AG09319 (cell line): ENCODE measurements around the gene TRUB2.

Source experiments
- DNase-seq: peaks from one replicate; pipeline ENCODE4 v3.0.0-alpha.2; 2010; ENCODE audit warnings: low read depth; ENCODE audit errors: extremely low read depth
- CTCF ChIP-seq: IDR thresholded peaks from 2 replicates; pipeline ENCODE4 v1.5.1; 2011; ENCODE audit warnings: low read depth, mild to moderate bottlenecking, inconsistent platforms, low read length, moderate library complexity

The TRUB2 gene

GRCh38 chr9:128260340-128260739 lies 61.9 kb downstream of the TRUB2 start:
- no peak for DNase-seq
- TF ChIP-seq CTCF, result no peak

GRCh38 chr9:128259156-128259555 lies 63.1 kb downstream of the TRUB2 start:
- no peak for DNase-seq
- TF ChIP-seq CTCF, result no peak

GRCh38 chr9:128258326-128258725 lies 63.9 kb downstream of the TRUB2 start:
- no peak for DNase-seq
- TF ChIP-seq CTCF, result no peak

GRCh38 chr9:128257907-128258306 lies 64.3 kb downstream of the TRUB2 start:
- DNase-seq, result no peak
- no peak for TF ChIP-seq CTCF

- TF ChIP-seq CTCF, result no peak
- no peak for DNase-seq
Observed at GRCh38 chr9:128257086-128257825, 65.0 kb downstream of the TRUB2 start.
